SK-N-SH (cell line): ENCODE data around the gene RGS10.

Experiments used
- CHD2 ChIP-seq: fragments of 150-350 bp; IDR thresholded peaks from 2 replicates; pipeline ENCODE4 v1.6.1; 2018; ENCODE audit warnings: low read length; ENCODE audit not compliant: partially characterized antibody
- EZH2phosphoT487 ChIP-seq: fragments of 200-600 bp; sonication (generic); IDR thresholded peaks from 2 replicates; pipeline ENCODE4 v1.6.1; 2017; ENCODE audit warnings: low read depth, mixed run types, mild to moderate bottlenecking, antibody characterized with exemption, moderate library complexity, borderline replicate concordance
- FOXJ3 ChIP-seq: sonication (generic); formaldehyde crosslinking; IDR thresholded peaks from 2 replicates; pipeline ENCODE4 v1.5.1; 2020; ENCODE audit warnings: mild to moderate bottlenecking, missing genetic modification reagents
- FOXM1 ChIP-seq: IDR thresholded peaks from 2 replicates; pipeline ENCODE4 v1.4.0; 2012; ENCODE audit warnings: low read depth, mild to moderate bottlenecking
- JUND ChIP-seq: IDR thresholded peaks from 2 replicates; pipeline ENCODE4 v1.4.0; 2012
- MAX ChIP-seq: IDR thresholded peaks from 2 replicates; pipeline ENCODE4 v1.4.0; 2012; ENCODE audit warnings: low read depth
- MXI1 ChIP-seq: IDR thresholded peaks from 2 replicates; pipeline ENCODE4 v1.6.1; 2012; ENCODE audit warnings: mild to moderate bottlenecking, low read depth, low read length, improper control_type of control experiment
- NFIC ChIP-seq: IDR thresholded peaks from 2 replicates; pipeline ENCODE4 v1.4.0; 2012; ENCODE audit warnings: borderline replicate concordance
- NRF1 ChIP-seq: IDR thresholded peaks from 2 replicates; pipeline ENCODE4 v1.6.1; 2012; ENCODE audit warnings: low read depth, mild to moderate bottlenecking, low read length
- SIN3A ChIP-seq: IDR thresholded peaks from 2 replicates; pipeline ENCODE4 v1.6.1; 2012; ENCODE audit warnings: low read depth, mild to moderate bottlenecking, low read length, moderate library complexity, borderline replicate concordance
- TAF1 ChIP-seq: IDR thresholded peaks from 2 replicates; pipeline ENCODE4 v1.6.1; 2012; ENCODE audit warnings: low read depth, mild to moderate bottlenecking, low read length, moderate library complexity, borderline replicate concordance
- TF ChIP-seq, protein P1 (sequence below): fragments of 200-600 bp; sonication (generic); IDR thresholded peaks from 2 replicates; pipeline ENCODE4 v1.6.1; 2017; ENCODE audit warnings: antibody characterized with exemption, mild to moderate bottlenecking, moderate library complexity

DNA sequence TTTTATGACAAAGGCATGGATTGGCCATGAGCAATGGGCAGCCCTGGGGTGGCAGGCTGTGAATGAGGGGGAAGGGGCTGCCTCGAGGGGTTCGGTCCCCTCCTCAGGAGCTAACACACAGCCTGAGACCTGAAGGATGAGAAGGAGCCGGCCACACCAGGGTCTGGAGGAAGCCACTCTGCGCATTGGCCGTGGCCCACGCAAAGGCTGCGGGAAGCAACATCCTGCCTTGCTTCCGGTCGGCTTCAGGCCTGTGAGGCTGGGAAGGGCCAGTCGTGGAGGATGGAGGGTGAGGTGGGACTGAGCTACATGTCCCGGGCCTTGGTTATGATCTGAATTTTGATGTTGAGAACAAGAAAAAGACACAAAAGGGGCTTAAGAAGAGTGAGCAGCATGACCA, 49.4 kb downstream of the RGS10 start:
- TF ChIP-seq, protein P1, sequence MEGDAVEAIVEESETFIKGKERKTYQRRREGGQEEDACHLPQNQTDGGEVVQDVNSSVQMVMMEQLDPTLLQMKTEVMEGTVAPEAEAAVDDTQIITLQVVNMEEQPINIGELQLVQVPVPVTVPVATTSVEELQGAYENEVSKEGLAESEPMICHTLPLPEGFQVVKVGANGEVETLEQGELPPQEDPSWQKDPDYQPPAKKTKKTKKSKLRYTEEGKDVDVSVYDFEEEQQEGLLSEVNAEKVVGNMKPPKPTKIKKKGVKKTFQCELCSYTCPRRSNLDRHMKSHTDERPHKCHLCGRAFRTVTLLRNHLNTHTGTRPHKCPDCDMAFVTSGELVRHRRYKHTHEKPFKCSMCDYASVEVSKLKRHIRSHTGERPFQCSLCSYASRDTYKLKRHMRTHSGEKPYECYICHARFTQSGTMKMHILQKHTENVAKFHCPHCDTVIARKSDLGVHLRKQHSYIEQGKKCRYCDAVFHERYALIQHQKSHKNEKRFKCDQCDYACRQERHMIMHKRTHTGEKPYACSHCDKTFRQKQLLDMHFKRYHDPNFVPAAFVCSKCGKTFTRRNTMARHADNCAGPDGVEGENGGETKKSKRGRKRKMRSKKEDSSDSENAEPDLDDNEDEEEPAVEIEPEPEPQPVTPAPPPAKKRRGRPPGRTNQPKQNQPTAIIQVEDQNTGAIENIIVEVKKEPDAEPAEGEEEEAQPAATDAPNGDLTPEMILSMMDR, result no peak
- TF ChIP-seq NFIC (no peak), NRF1 (no peak), FOXM1 (no peak), JUND (no peak), FOXJ3 (CRISPR knock-in tag) (no peak), TAF1 (no peak), CHD2 (no peak), MXI1 (no peak), EZH2phosphoT487 (no peak), MAX (no peak), SIN3A (no peak)
